ENCODE data around the gene NCR2.
A peak's percentile ranks its signal among the peaks of the same experiment; 100 is the strongest.

Gene NCR2

GRCh38 chr6:41359617-41360313, 24.4 kb downstream of the NCR2 start:
- no peak for DNase-seq

- DNase-seq, result no peak
Observed at GRCh38 chr6:41360314-41360685, 24.9 kb downstream of the NCR2 start.

DNA sequence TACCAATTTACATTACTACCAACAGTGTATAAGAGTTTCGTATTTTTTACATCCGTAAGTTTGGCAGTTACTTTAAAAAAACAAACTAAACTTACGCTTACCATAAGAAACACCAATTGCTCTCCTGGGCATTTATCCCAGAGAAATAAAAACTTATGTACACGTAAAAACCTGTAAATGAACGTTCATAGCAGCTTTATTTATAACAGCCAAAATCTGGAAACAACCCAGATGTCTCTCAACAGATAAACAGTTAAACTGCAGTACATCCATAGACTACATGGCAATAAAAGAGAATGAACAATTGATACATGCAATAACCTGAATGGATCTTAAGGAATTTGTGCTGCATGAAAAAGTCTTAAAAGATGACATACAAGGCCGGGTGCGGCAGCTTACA, 30.7 kb downstream of the NCR2 start:
- no peak for DNase-seq

- no peak for DNase-seq
Observed at GRCh38 chr6:41367061-41367460, 31.7 kb downstream of the NCR2 start.

DNA sequence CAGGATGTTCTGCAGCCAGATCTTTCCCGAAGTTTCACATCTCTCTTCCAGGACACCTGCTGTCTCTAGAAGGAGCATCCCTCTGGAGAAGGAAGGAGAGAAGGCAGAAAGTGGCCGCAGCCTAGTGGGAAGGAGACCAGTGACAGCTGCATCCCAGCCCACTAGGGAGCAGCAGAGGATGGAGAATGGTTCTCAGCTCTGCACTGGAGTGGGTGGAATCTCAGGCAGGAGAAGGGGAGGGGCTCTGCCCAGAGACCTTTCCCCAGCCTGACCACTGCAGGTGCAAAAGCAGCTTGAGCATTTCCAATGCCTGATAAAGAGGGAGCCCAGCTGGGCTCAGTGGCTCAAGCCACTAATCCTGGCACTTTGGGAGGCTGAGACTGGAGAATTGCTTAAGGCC, 32.3 kb downstream of the NCR2 start:
- no peak for DNase-seq

- DNase-seq, result no peak
Observed at GRCh38 chr6:41370488-41371111, 35.2 kb downstream of the NCR2 start.

DNA sequence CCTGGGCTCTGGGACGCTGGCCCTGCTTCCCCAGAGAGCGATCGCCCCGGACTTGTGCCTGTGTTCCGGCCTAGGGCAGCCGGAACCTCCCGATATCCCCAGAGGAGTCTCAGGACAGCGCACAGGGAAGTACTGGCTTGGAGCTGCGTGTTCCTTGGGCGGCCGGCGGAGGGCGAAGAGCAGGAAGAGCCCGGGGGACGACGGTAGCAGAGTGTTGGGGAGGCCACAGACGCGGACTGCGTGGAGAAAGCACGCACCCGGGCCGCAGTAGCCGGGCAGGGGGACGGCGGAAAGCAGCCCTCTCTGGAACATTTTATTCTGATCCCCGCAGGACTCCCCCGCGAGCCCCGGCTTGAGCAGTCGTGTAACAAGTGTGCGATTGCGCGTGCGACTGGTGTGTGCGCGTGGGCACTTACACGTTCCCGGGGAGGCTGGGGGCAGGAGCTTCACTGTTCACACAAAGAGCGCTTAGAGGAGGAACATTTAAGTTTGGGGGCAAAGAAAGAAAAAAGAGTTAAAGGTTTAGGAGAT, 36.1 kb downstream of the NCR2 start:
- no peak for DNase-seq

DNA sequence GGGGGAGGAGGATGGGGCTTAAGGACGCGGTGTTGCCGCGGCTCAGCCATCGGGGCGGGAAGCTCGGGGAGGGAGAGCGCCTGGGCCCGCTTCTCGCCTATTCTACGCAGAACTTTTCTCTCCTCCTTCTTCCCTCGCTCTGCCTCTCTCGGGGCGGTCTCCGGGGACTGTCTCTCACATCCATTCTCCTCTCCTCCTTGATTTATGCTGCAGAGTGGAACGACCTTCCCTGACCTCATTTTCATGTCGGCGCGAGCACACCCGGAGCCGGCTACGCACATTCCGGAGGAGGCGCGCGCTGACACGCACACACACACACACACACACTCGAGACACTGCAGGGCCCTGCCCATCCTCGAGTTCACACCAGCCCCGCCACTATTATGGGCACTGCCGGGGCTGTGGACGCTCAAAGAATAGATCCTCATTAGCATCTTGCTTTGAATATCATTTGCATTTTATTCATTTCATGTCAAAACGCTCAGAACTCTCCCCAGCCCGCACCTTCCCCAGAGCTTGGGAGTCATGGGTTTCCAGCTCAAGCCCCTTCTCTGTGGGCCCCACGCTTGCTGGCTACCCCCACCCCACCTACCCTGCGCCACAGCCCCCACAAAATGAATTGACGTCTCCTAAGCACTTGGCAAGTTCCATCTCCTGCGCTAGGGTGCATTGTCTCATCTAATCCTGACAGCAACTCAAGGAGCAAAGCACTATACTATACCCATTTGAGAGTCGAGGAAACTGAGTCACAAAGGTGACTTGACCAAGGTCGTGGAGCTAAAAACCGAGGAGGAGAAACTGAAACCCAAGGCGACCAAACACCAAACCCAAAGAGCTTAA, 36.8 kb downstream of the NCR2 start:
- peak; percentile 21 for DNase-seq

DNA sequence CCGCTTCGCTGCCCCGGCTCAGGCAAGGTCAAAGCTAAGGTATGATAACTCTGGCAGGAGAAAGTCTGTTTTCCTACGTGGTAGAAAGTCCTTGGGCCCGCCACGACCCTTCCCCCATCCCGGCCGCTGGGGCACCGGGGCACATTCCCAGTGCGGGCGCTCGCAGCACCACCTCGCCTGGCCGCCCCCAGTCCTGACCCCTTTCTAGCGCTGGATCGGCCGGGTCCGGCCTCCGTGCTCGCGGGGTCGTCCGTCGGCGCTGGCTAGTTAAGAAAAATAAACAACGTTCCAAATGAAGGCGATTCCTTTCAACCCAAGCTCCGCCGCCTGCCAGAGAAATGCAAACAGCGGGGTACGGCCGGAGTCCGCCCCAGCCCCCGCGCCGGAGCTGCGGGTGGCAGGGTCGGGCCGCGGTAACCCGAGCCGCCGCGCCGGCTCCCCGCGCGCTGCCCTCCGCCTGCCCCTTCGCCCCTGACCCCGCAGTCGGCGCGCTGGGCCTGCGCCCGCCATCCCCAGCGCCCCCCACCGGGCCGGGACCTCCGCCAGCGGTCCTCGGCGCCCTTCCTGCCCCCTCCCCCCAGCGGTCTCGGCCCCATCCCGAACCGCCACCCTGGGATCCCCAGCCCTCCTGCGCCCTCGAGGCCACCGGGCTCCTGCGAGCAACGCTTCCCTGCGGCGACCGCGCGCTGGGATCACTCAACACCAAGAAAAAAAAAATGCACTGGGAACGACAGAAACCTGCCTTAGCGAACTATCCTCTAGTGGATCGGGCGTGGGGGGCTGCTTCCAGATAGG, 37.6 kb downstream of the NCR2 start:
- DNase-seq, result no peak

DNA sequence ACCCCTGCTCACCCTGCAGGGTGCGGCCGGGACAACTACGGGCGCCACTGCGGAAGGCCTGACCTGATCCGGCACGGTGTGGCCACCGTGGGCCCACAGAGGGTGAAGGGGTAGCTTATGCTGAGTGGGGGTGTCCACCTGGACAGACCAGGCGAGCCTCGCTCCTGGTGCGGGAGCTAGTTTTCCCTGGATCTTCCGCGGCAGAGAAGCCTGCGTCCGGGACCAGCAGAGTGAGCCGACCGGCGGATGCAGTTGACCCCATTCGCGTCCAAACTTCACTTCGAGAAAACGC, 38.2 kb downstream of the NCR2 start:
- no peak for DNase-seq

DNA sequence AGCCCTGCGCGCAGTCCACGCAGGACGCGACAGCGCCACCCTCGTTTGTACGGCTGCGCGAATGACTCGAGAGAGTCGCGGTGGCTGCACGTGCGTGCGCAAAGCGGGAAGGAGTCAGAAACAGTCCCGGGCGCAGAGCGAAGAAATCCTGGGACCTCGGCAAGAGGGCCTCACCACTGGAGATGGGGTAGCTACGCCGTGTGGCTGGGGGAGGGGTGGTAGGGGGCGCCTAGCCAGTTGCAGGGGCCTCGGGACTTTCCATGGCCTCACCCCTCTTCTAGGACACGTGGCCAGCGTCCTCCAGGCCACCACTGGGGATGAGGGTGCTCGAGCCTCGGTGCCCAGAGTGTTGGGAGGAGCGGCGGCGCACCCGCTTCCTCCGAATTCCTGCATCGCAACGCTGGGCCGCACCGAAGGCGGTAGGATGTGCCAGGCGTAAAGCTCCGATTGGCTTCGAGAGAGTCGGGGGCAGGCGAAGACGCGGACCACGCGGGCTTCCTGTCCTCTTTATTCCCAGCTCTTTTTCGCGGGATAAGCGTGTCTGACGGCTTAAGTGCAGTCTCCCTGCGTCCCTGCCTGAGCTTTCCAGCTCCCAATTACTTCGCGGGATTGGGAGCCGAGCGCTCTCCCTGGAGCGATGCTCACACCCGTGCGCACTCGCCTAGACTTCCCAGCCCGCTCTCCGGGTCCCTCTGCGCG, 38.7 kb downstream of the NCR2 start:
- no peak for DNase-seq

- no peak for DNase-seq
Observed at GRCh38 chr6:41374618-41375590, 39.5 kb downstream of the NCR2 start.

DNA sequence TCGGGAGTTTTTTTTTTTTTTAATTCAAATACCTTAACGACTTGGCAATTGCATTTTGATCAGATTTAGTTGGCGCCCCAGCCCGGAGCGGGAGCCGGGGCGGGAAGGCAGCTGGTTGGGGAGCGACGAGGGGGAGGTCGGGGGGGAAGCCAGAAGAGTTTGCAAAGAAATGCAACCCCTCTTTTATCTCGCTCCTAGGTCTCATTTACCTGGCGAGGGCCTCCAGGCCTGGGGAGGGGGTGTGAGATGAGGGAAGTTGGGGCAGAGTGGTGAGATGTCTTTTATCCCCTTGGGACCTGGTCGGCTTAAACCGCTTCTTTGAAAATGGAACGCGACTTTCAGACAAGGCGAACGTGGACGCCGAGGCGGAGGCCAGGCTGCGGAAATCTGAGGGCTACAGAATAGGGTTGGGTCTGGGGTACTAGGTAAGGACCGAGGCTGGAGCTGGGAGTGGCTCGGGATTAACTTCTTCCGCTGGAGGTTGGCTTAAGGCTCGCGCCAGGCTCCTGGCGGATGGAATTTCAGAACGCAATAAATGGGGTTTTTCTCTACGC, 40.3 kb downstream of the NCR2 start:
- no peak for DNase-seq

GRCh38 chr6:41376176-41376575, 40.8 kb downstream of the NCR2 start:
- DNase-seq, result no peak

DNA sequence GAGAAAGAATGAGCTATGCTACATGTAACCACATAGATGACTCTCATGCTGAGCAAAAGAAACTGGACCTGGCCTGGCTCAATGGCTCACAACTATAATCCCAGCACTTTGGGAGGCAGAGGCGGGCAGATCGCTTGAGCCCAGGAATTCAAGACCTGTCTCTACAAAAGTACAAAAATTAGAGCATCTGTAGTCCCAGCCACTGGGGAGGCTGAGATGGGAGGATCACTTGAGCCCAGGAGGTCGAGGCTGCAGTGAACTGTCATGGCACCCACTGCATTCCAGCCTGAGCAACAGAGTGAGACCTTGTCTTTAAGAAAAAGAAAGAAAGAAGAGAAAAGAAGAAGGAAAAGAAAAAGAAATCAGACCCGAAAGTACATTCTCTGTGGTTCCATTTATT, 41.7 kb downstream of the NCR2 start:
- no peak for DNase-seq

GRCh38 chr6:41379306-41379705, 43.9 kb downstream of the NCR2 start:
- DNase-seq, result no peak

GRCh38 chr6:41386594-41386993, 51.2 kb downstream of the NCR2 start:
- DNase-seq, result no peak

DNA sequence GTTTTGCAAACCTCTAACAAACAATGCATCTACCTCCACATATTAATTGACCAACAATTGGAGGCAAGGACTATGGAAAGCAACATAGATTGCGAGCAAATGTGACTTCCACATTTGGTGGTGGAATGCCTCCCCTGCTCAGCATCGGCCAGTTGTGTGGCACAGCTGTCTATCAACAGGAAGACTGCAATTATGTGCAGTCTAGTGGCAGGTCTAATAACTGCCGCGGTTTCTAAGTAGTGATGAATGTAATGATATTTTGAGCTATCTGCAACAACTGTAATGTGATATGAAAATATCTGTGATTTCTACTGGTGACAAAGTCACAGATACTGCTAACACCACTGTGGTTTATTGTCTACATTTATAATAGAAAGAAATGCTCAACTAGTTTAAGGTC, 56.8 kb downstream of the NCR2 start:
- DNase-seq, result no peak

DNA sequence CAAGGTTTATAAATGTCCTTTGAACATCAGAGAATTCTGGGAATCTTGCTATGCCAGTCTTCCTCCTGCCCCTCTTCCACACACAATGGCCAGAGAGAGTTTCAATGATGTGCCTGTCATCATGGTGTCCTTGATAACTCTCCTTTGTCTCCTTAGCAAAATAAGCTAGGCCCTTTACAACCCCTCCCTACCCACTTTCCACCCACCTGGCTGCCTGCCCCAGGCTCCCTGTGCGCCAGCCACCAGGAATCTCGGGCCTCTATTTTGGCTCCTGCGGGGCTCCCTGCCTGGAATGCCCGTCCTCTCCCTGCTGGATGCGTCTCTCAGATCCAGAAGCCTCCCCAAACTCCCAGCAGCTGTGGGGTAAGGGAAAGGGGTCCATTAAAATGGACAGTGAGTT, 60.9 kb downstream of the NCR2 start:
- DNase-seq, result no peak

GRCh38 chr6:41399424-41399823, 64.0 kb downstream of the NCR2 start:
- no peak for DNase-seq
